Non-pigmented ciliary epithelial cell (primary cell): ENCODE measurements around the gene SCN9A.
A peak's percentile ranks its signal among the peaks of the same experiment; 100 is the strongest.

Source experiments
- DNase-seq: peaks from one replicate; pipeline ENCODE4 v3.0.0-alpha.2; 2010; ENCODE audit warnings: low read depth

SCN9A gene

DNA sequence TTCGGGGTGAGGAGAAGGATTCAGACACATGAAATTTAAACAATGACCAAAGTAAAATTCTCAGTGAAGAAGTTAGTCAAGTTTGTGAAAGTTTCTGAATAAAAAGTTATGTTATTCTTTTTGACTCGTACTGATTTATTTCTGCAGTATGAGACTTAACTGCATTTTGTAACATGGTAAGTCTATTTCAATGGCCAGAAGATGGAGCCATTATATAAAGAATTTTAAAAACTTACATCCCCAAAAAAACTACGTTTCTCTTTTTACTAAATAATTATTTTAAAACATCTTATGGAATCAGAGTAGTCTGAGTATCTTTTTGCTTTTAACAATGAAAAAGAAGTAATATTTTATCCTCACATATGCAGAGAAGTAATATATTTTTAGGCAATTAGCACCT, 196.5 kb downstream of the SCN9A start:
- DNase-seq = no peak

GRCh38 chr2:166173263-166173662, 202.5 kb downstream of the SCN9A start:
- no peak for DNase-seq

DNA sequence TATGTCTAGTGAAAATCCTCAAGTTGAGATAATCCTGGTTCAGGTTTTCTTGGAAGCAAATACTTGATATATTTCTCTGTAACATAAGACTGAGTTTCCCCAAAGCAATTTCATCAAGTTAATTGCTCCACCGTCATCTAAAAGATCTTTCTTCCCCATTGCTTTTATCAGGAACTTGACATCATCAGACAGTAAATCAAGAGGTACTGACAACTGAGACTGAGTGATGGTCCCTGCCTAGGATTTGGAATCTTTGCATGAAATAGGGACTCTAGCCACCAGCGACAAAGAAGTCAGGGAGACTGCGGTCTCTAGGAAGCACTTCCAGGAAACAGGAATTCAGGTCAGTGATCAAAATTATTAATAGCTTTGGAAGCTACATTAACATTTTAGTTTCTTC, 204.5 kb downstream of the SCN9A start:
- DNase-seq = no peak

DNA sequence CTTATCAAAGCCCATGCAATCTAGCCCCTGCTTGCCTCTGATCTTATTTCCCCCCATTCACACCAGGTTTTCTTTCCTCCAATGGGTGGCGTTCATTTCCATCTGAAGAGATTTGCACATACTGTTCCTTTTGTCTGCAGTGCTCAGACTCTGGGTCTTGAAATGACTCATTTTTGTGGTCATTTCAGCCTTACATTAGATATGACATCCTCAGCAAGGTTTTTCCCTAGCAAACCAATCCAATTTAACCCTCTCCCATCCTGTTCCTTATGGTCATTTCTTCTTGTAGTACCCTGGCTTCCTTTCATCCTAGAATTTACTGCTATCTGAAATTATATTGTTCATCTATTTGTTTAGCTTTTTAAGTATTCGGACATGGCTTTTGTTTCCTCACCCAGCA, 205.4 kb downstream of the SCN9A start:
- DNase-seq = peak; percentile 54

- no peak for DNase-seq
Observed at GRCh38 chr2:166167449-166167848, 208.3 kb downstream of the SCN9A start.

- no peak for DNase-seq
Observed at GRCh38 chr2:166163775-166164174, 212.0 kb downstream of the SCN9A start.

GRCh38 chr2:166158546-166158945, 217.2 kb downstream of the SCN9A start:
- DNase-seq = no peak

DNA sequence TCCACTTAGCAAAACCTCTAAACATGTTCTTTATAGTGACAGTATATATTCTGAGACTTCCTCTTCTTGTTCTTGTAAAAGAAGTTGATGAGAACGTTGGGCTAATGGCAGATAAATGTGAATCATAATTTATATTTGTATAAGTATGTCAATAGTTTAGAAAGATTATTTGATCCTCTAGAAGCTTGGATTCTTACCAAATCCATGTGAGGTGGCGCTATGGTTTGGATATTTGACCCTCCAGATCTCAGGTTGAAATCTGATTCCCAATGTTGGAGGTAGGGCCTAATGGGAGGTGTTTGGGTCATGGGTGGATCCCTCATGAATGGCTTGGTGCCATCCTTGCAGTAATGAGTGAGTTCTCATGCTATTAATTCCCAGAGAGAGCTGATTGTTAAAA, 218.2 kb downstream of the SCN9A start:
- DNase-seq = no peak

DNA sequence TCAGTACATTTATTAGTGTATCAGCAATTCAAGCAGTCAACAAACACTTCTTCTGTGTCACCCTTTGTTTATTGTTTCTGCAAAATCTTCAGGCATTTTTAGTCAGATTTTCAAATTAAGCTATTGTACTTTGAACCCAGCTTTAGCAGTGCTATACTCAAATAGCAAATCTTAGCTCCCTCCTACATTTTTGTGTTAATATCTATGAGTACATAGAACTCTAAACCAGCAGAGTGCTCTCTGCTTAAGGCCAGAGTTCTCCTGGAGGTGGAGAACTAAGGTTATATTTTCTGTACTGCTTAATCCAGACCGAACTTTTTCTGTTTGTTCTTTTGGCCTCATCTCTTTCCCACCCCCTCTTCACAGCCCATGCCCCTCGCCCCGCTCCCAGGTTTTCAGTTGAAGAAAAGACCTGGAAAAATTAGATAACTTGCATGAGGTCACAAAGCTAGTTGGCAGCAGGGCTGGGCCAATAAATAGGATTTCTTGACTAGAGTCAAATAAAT, 218.7 kb downstream of the SCN9A start:
- no peak for DNase-seq

DNA sequence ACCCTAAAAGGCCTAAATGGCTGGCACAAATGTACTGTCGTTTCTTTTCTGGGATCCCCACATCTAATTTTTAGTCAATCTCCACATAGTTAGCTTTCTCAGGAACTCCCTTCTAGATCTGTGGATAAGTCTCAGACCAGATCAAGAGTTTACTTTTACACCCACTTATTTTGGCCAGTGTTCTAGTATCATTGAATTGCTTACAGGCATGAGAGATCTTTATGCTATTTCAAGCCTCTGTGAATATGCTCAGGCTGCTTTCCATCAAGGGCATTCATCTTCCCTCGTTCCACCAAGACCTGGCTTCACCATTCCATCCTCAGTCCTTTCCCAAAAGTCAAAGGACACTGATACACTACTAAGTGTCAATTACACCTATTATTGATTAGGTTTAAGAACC, 220.2 kb downstream of the SCN9A start:
- no peak for DNase-seq

GRCh38 chr2:166154685-166155338, 220.9 kb downstream of the SCN9A start:
- no peak for DNase-seq

- no peak for DNase-seq
Observed at GRCh38 chr2:166152064-166152463, 223.7 kb downstream of the SCN9A start.

GRCh38 chr2:166148500-166149400, 227.0 kb downstream of the SCN9A start:
- no peak for DNase-seq

- DNase-seq = no peak
Observed at GRCh38 chr2:166147883-166148282, 227.9 kb downstream of the SCN9A start.
